AG04450 (cell line): ENCODE measurements around the gene PKNOX1. TPM values are rescaled to one million over a fixed set of nuclear protein-coding genes. Genes with fewer than 3 reads are reported as not detected.
"Not testable (repeated sequence)": the region's sequence is repeated elsewhere in the genome, so short reads cannot be mapped to it uniquely, and the experiment has no call there.

Source experiments
- CTCF ChIA-PET: fragments of 300-600, 350-600 bp; formaldehyde crosslinking; extraction: SDS; loops from one replicate; lab custom pipeline; 2022; ENCODE audit warnings: antibody characterized with exemption, inconsistent platforms; lab: Charles Lee
- POLR2A ChIA-PET: fragments of 350-600 bp; formaldehyde crosslinking; extraction: SDS; loops from one replicate; lab custom pipeline; 2021; ENCODE audit warnings: antibody characterized with exemption, inconsistent platforms; lab: Yijun Ruan, JAX
- DNase-seq: peaks from one replicate; pipeline ENCODE4 v3.0.0-alpha.2; 2011; ENCODE audit warnings: low read depth, low spot score
- H3K27ac ChIP-seq: one replicate; pipeline ENCODE4 v1.5.1; 2012; ENCODE audit warnings: low read depth, low read length, control low read depth
- H3K27me3 ChIP-seq: one replicate; pipeline ENCODE4 v1.6.0; 2012; ENCODE audit warnings: low read length; ENCODE audit not compliant: control insufficient read depth, insufficient read depth
- H3K4me3 ChIP-seq: 2 replicates; pipeline ENCODE4 v1.5.1; 2011; ENCODE audit warnings: mild to moderate bottlenecking, low read depth, low read length, control low read depth
- H3K9me3 ChIP-seq: 2 replicates; pipeline ENCODE4 v1.5.1; 2012; ENCODE audit warnings: low read length; ENCODE audit not compliant: control insufficient read depth, insufficient read depth
- CTCF ChIP-seq: IDR thresholded peaks from 2 replicates; pipeline ENCODE4 v1.5.1; 2011; ENCODE audit warnings: low read depth, low read length, control low read depth, inconsistent platforms
- polyA plus RNA-seq: library from polyadenylated mRNA; depleted of rRNA; stranded (reverse); fragments of >200 nt; gene quantifications from 2 replicates; pipeline ENCODE4 v1.2.3, GENCODE V29; 2011

Gene PKNOX1
- polyA plus RNA-seq, 1 experiment: 65.6 TPM

- CTCF ChIA-PET: interaction anchor here (1.5 kb wide), 1 partner anchor 619 kb away, joined by 3 read pairs; no protein-coding TSS in a partner anchor
- Histone ChIP-seq H3K4me3 (no peak overlapping the region), H3K27ac (peak overlapping the region; percentile 98), H3K27me3 (no peaks in the 10 kb centered on the region), H3K9me3 (no peaks in the 10 kb centered on the region)
- no peak for TF ChIP-seq CTCF
- peak; percentile 91 for DNase-seq
- POLR2A ChIA-PET: interaction anchor here (2.0 kb wide), 1 partner anchor 18 kb away, joined by 11 read pairs; the partner anchor contains the start of gene PKNOX1
Measured at GRCh38 chr21:42991992-42992740, 17.8 kb downstream of the PKNOX1 start.

GRCh38 chr21:42993051-42993712, 18.8 kb downstream of the PKNOX1 start:
- H3K9me3 ChIP-seq: no peaks in the 10 kb centered on the region
- no peak for DNase-seq
- ChIA-PET CTCF (no interaction called here), POLR2A (interaction anchor here (2.0 kb wide), 1 partner anchor 19 kb away, joined by 11 read pairs; the partner anchor contains the start of gene PKNOX1)
- no peak for TF ChIP-seq CTCF
- peak overlapping the region; percentile 98 for H3K27ac ChIP-seq
- no peaks in the 10 kb centered on the region for H3K27me3 ChIP-seq
- no peak overlapping the region for H3K4me3 ChIP-seq

- ChIA-PET CTCF (no interaction called here), POLR2A (interaction anchor here (0.6 to 1.0 kb wide), 2 partner anchors 23 to 30 kb away, joined by 3 to 4 read pairs; partner anchors contain the start of gene PKNOX1)
- TF ChIP-seq CTCF: no peak
- Histone ChIP-seq H3K27ac (peak overlapping the region; percentile 92), H3K9me3 (peaks cover 7% of the 10 kb centered on the region; the same call in 1 of the 2 replicates), H3K27me3 (no peaks in the 10 kb centered on the region), H3K4me3 (no peak overlapping the region)
- DNase-seq: peak; percentile 90
Measured at GRCh38 chr21:42997053-42997452, 22.7 kb downstream of the PKNOX1 start.

- H3K9me3 ChIP-seq, DNase-seq, H3K27me3 ChIP-seq, POLR2A ChIA-PET, H3K4me3 ChIP-seq, H3K27ac ChIP-seq, CTCF ChIA-PET: not testable (repeated sequence)
Measured at GRCh38 chr21:42997983-42998382, 23.6 kb downstream of the PKNOX1 start.

GRCh38 chr21:42999152-42999551, 24.8 kb downstream of the PKNOX1 start:
- H3K9me3 ChIP-seq, POLR2A ChIA-PET, H3K27me3 ChIP-seq, CTCF ChIA-PET, DNase-seq, H3K4me3 ChIP-seq, H3K27ac ChIP-seq: not testable (repeated sequence)

- POLR2A ChIA-PET, H3K9me3 ChIP-seq, H3K4me3 ChIP-seq: not testable (repeated sequence)
Measured at GRCh38 chr21:43000041-43000440, 25.7 kb downstream of the PKNOX1 start.

More at GRCh38 chr21:43000041-43000440, 25.7 kb downstream of the PKNOX1 start:
- H3K27ac ChIP-seq, DNase-seq, CTCF ChIA-PET, H3K27me3 ChIP-seq: not testable (repeated sequence)
